Stimulated activated memory B cell treated with anti-CD40 and anti-IgM and Interleukin-4, amounts not matched to agents 10 μg/mL and 1 μg/mL and 100 μg/mL, for 72 hours (primary cell): ENCODE results near the gene FASN.

Experiments
- ATAC-seq: fragments of 150-1000 bp; cut with Tn5 transposase; 2 replicates; pipeline ENCODE4 v1.10.0; 2021
- H3K27ac Mint-ChIP-seq: one replicate; pipeline ENCODE4 v1.8.0; 2022; ENCODE audit warnings: mild to moderate bottlenecking, mixed read lengths
- H3K27me3 Mint-ChIP-seq: one replicate; pipeline ENCODE4 v1.8.0; 2022; ENCODE audit warnings: mixed read lengths
- H3K36me3 Mint-ChIP-seq: one replicate; pipeline ENCODE4 v1.8.0; 2022; ENCODE audit warnings: mixed read lengths
- H3K4me1 Mint-ChIP-seq: one replicate; pipeline ENCODE4 v1.8.0; 2022; ENCODE audit warnings: mixed read lengths
- H3K4me3 Mint-ChIP-seq: one replicate; pipeline ENCODE4 v1.8.0; 2022; ENCODE audit warnings: mild to moderate bottlenecking, moderate library complexity, mixed read lengths
- H3K9me3 Mint-ChIP-seq: one replicate; pipeline ENCODE4 v1.8.0; 2022; ENCODE audit warnings: mixed read lengths

FASN gene

DNA sequence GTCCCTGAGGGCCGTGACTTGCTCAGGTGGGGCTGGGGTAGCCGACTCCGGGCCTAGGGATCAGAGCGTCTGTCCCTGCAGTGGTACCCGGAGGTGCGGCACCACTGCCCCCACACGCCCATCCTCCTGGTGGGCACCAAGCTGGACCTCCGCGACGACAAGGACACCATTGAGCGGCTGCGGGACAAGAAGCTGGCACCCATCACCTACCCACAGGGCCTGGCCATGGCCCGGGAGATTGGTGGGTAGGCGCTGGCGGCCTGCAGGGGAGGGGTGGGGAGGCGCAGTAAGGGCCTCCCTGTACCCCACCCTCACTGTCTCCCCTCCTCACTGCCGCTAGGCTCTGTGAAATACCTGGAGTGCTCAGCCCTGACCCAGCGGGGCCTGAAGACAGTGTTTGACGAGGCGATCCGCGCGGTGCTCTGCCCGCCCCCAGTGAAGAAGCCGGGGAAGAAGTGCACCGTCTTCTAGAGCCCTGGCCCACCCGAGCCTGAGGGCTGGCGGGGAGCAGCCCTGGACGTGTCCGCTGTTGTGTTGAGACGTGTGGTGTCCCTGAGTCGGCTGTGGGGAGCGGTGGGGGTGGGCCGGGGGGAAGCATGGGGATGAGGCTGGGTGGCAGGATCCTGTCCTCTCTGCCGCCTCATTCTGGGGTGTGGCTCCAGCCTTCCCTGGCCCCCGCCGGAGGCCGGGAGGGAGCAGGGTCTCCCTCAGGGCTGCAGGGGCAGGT is 64.5 kb downstream of the FASN start:
- Mint-ChIP-seq H3K4me3 (no peak overlapping the region), H3K9me3 (no peaks in the 10 kb centered on the region)
- no peak for ATAC-seq

DNA sequence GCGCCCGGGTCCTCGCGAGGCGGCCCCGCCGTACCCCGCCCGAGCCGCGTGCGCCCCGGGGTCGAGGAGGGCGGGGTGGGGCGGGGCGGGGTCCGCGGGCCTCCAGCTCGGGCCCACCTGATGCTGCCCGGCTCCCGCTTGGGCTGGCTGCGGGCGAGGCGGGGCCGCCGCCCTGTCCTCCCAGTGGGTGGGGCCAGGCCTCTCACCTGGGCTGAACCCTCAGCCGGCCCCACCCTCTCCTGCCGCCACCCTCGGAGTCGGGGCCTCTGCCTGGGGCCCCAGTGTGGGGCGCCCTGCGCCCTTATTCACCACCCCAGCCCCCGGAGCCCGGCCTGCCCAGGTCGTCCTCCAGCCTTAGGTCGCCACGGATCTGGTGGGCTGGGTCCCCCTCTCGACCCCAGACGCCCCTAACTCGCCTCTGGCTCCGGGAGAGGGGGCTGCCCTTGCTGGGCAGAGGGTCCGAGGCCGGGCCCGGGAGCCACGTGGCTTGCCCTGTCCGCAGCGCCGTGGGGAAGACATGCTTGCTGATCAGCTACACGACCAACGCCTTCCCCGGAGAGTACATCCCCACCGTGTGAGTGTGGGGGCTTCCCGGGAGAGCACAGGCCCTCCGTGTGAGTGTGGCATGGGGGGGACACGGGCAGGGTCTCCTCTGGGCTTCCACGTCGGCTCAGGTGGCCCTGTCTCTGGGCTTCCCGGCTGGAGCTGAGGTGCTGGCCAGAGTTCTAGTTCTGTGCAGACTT is 66.0 kb downstream of the FASN start:
- peaks cover 22% of the 10 kb centered on the region for H3K27me3 Mint-ChIP-seq
- H3K4me1 Mint-ChIP-seq = peaks cover 35% of the 10 kb centered on the region
- peak; percentile 54 for ATAC-seq
- no peaks in the 10 kb centered on the region for H3K9me3 Mint-ChIP-seq
- peaks cover 17% of the 10 kb centered on the region for H3K36me3 Mint-ChIP-seq
- peak overlapping the region; percentile 59 for H3K4me3 Mint-ChIP-seq
- no peak overlapping the region for H3K27ac Mint-ChIP-seq

More for the DNA sequence above, 64.5 kb downstream of the FASN start:
- Mint-ChIP-seq H3K4me1 (peaks cover 41% of the 10 kb centered on the region), H3K36me3 (peaks cover 10% of the 10 kb centered on the region), H3K27me3 (peaks cover 12% of the 10 kb centered on the region), H3K27ac (no peak overlapping the region)

DNA sequence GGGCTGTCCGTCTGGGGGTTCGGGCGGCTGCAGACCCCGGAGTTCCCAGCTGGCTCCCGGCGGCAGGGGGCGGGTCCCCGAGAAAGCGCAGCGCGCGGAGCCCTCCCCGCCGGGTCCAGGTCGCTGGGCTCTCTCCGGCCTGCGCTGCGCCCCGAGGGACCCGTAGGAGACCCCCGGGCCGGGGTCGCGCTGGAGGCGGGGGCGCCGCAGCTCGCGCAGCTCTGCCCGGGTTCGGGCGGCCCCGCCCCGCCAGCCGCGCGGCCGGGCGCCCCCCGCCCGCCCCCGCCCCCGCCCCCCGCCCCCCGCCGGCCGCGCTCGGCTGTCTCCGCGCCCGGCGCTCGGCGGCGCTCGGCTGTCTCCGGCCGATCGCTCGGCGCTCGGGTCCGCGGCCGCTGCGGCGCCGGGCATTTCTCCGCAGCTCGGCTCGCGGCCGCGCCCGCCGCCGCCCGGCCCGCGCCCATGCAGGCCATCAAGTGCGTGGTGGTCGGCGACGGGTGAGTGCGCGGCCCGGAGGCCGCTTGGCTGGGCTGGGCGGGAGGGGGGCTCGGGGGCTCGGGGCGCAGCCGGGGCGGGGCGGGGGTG is 66.6 kb downstream of the FASN start, which contains the start of gene RAC3:
TSS of gene RAC3 (plus strand) at position 376 of the 582 bp plus-strand sequence. CDS start at position 460, 84 bp downstream.
- Mint-ChIP-seq H3K27ac (no peak within 1 kb of the TSS), H3K4me3 (peak within 1 kb of the TSS; percentile 85), H3K9me3 (no peaks in the 10 kb centered on the region), H3K4me1 (peaks cover 31% of the 10 kb centered on the region), H3K36me3 (peaks cover 21% of the 10 kb centered on the region), H3K27me3 (peaks cover 27% of the 10 kb centered on the region)
- ATAC-seq = no peak

DNA sequence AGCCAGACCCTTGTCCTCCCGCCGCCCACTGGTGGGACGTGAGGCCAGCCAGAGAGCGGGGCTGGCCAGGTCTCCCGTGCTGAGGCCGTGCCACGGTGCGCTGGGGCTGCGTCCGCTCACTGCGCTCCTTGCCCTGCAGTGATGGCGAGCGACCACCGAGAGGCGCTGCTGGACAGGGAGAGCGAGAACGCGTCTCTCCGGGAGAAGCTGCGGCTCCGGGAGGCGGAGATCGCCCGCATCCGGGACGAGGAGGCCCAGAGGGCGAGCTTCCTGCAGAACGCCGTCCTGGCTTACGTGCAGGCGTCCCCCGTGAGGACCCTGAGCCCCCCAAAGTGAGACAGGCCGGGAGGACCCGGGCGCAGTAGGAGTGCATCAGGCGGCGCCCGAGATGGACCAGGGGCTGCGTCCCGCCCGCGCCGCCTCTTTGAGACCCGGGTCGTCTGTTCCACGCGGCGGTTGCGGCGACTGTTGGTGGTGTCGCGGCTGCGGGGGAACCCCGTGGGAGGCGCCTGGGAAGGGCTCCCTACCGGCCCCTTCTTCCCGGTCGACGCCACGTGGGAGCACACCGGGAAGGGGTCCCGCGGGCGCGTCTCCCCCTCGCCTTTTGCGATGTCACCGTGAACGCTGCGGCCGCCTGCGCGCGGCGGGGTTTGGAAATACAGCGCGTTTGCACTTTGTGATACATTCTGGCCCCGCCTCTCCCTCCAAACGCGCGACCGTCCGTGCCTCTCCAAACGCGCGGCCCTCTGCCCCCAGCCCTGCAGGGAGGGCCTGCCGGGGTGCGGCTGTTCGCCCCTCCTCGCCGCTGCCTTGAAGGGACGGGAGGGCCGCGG is 67.3 kb downstream of the FASN start:
- Mint-ChIP-seq H3K36me3 (peaks cover 20% of the 10 kb centered on the region), H3K27ac (no peak overlapping the region), H3K9me3 (no peaks in the 10 kb centered on the region), H3K27me3 (peaks cover 34% of the 10 kb centered on the region), H3K4me3 (peak overlapping the region; percentile 85), H3K4me1 (peaks cover 24% of the 10 kb centered on the region)
- ATAC-seq = peak; percentile 71

DNA sequence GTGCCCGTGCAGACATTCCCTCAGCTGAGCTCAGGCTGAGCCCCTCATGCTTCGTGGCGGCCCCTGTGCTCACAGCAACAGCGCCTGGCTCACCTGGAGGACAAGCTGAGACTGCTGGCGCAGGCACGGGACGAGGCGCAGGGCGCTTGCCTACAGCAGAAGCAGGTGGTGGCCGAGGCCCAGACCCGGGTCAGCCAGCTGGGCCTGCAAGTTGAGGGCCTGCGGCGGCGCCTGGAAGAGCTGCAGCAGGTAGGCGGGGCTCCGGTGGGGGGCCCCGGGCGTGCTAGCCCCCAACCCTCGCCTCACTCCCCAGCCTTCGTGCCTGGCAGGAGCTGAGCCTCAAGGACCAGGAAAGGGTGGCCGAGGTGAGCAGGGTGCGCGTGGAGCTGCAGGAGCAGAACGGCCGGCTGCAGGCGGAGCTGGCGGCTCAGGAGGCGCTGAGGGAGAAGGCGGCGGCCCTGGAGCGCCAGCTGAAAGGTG is 68.0 kb downstream of the FASN start:
- Mint-ChIP-seq H3K36me3 (peaks cover 14% of the 10 kb centered on the region), H3K27me3 (peaks cover 36% of the 10 kb centered on the region), H3K27ac (no peak overlapping the region), H3K4me3 (peak overlapping the region; percentile 85), H3K9me3 (no peaks in the 10 kb centered on the region), H3K4me1 (peaks cover 17% of the 10 kb centered on the region)
- ATAC-seq = no peak

DNA sequence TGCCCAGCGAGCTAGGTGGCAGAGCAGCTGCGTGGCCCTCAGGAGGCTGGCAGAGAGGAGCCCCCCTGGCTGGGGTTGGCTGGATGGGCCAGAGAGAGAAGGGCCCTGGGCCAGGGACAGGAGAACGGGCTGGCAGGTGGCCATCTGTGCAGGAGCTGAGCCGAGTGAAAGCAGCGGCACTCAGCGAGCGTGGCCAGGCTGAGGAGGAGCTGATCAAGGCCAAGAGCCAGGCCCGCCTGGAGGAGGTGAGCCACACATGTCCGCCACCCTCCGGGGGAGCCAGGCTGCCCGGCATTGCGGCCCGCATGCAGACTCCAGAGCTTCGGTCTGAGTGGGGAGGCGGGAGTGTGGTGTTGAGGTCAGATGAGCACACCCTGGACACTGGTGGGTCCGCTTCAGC is 68.6 kb downstream of the FASN start:
- Mint-ChIP-seq H3K36me3 (peaks cover 12% of the 10 kb centered on the region), H3K27ac (no peak overlapping the region), H3K9me3 (no peaks in the 10 kb centered on the region), H3K27me3 (peaks cover 36% of the 10 kb centered on the region), H3K4me1 (peaks cover 16% of the 10 kb centered on the region), H3K4me3 (peak overlapping the region; percentile 64)
- no peak for ATAC-seq

DNA sequence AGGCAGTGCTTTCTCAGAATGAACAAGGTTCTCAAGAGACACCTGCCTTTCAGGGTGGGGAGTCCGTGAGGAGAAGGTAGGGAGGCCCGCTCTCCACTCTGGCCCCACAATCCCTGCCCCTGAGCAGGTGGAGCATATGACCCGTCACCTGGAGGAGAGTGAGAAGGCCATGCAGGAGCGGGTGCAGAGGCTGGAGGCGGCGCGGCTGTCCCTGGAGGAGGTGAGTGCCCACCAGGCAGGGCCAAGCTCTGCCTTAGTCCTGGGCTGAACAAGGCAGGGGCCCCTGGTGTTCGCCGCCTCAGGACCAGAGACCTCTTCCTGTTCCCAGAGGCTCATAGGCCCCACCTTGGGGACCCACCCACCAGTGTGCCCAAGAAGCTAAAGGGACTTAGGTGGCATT is 69.1 kb downstream of the FASN start:
- Mint-ChIP-seq H3K4me3 (peak overlapping the region; percentile 64), H3K36me3 (peaks cover 12% of the 10 kb centered on the region), H3K9me3 (no peaks in the 10 kb centered on the region), H3K27me3 (peaks cover 36% of the 10 kb centered on the region), H3K4me1 (peaks cover 20% of the 10 kb centered on the region), H3K27ac (no peak overlapping the region)
- ATAC-seq = no peak
